GM15510 (cell line): ENCODE data around the gene ATIC.

Experiments
- POLR2A ChIP-seq: IDR thresholded peaks from 3 replicates; pipeline ENCODE4 v1.6.1; 2011; ENCODE audit warnings: borderline replicate concordance; ENCODE audit not compliant: insufficient read length; ENCODE audit errors: extremely low read depth

ATIC gene

GRCh38 chr2:215396595-215397313 lies 84.9 kb downstream of the ATIC start:
- TF ChIP-seq POLR2A, result no peak

DNA sequence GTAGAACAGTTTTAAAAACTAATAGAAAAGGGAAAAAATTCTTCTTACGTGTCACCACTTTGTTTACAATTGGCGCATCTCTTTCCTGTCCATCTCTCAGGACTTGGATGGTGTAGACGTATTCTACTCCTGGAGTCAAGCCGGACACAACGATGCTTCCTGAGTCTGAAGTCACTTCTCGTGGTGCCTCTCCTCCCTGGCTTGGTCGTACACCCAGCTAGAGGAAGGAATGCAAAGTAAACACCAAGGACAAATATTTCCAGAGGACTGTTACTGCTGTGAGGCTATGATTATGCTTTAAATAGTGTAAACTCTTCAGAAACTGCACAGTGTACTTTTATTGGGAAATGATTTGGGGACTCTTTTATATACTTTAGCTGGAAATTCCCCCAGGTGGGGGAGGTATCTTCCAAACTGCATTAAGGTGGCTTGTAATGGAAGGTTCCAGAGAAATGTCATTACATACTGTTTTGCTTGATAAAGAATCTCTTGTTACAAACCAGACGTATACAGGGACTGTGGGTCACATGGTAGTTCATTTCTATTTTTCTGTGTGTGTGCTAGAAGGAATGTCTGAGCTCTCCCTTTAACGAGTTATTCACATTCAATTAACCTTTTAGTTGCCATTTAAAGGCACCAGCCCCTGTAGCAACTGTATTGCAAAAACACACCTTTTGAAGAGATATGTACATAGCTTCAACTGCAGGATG lies 85.9 kb downstream of the ATIC start:
- no peak for TF ChIP-seq POLR2A

DNA sequence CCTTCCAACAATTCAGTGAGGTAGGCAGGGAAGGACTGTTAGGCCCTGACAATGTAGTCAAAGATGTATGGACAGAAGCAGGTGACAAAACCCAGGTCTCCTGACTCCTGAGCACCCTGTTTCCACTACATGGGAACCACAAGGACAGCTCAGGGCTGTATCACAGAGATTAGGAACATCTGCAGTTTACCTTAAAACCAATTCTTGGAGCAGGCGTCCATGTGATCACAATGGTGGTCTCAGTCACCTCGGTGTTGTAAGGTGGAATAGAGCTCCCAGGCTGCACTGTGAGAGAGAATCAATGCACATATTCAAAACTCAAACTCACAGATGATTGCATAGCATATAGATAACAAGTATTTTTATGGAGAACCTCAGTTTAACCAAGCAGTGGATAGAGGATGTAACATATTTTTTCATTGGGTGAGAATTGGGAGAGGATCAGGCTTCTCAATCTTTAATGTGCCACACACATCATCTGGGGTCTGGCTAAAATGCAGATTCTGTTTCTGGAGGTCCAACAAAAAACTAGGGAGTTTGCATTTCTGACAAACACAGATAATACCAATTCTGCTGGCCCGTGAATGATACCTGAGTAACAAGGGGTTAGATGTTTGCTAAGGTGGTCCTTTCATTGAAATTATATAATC lies 87.3 kb downstream of the ATIC start:
- TF ChIP-seq POLR2A, result no peak
